ENCODE measurements around the gene FYN.

Gene FYN

DNA sequence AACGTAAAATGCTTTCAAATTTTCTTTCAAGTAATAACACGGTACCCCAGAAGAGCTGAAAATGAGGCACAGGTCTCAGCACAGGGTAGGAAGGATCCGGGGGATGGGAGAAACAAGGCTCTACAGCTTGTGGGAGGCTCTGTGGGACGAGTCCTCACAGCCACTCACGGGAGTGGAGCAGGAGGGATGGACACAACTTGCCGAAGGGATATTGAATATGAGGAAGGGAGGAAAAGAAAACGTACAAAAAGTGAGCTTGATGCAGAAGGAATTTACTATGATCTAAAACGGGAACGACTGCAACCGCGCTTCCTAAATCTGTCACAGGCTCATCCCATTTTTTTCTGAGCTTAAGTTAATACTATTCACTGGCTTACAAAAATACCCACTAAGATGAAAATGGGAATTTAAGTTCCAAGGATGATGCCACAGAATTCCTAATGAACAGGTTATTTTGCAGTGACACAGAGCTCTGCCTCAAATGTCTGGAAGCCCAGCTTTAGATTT lies 72.9 kb downstream of the FYN start:
- Histone ChIP-seq H3K4me3 (ENCODE audit: insufficient read length, low read depth) (no peak overlapping the region), H3K9ac (ENCODE audit: insufficient read length, low read depth) (no peak overlapping the region), H3K9me3 (ENCODE audit: insufficient read depth, low read length) (no peaks in the 10 kb centered on the region), H3K4me1 (ENCODE audit: insufficient read depth, insufficient read length) (peaks cover 2% of the 10 kb centered on the region), H3K36me3 (ENCODE audit: insufficient read depth, insufficient read length, low read length) (peaks cover 3% of the 10 kb centered on the region), H3K27me3 (ENCODE audit: insufficient read depth, insufficient read length) (no peaks in the 10 kb centered on the region)
- TF ChIP-seq SUZ12 (IDR thresholded peaks at IDR 0.05; ENCODE audit: extremely low read depth, insufficient read depth, insufficient read length) (no peak), ZNF274 (IDR thresholded peaks at IDR 0.05; ENCODE audit: low read depth, low read length) (no peak), YY1 (IDR thresholded peaks at IDR 0.05; ENCODE audit: insufficient read depth, insufficient read length) (no peak)
- DNase-seq (ENCODE audit: low read depth, low spot score) = no peak

GRCh38 chr6:111799576-111800258 lies 73.5 kb downstream of the FYN start:
- peaks cover 3% of the 10 kb centered on the region for H3K36me3 ChIP-seq (ENCODE audit: insufficient read depth, insufficient read length, low read length)
- no peaks in the 10 kb centered on the region for H3K9me3 ChIP-seq (ENCODE audit: insufficient read depth, low read length)
- no peak overlapping the region for H3K4me3 ChIP-seq (ENCODE audit: insufficient read length, low read depth)
- H3K27me3 ChIP-seq (ENCODE audit: insufficient read depth, insufficient read length) = no peaks in the 10 kb centered on the region
- H3K4me1 ChIP-seq (ENCODE audit: insufficient read depth, insufficient read length) = peaks cover 2% of the 10 kb centered on the region
- TF ChIP-seq ZNF274 (IDR thresholded peaks at IDR 0.05; ENCODE audit: low read depth, low read length) = no peak
- TF ChIP-seq SUZ12 (IDR thresholded peaks at IDR 0.05; ENCODE audit: extremely low read depth, insufficient read depth, insufficient read length) = no peak
- no peak for TF ChIP-seq YY1 (IDR thresholded peaks at IDR 0.05; ENCODE audit: insufficient read depth, insufficient read length)
- DNase-seq (ENCODE audit: low read depth, low spot score) = no peak
- no peak overlapping the region for H3K9ac ChIP-seq (ENCODE audit: insufficient read length, low read depth)

- H3K36me3 ChIP-seq (ENCODE audit: insufficient read depth, insufficient read length, low read length) = peaks cover 3% of the 10 kb centered on the region
- peaks cover 2% of the 10 kb centered on the region for H3K4me1 ChIP-seq (ENCODE audit: insufficient read depth, insufficient read length)
- TF ChIP-seq SUZ12 (IDR thresholded peaks at IDR 0.05; ENCODE audit: extremely low read depth, insufficient read depth, insufficient read length) (no peak), ZNF274 (IDR thresholded peaks at IDR 0.05; ENCODE audit: low read depth, low read length) (no peak), YY1 (IDR thresholded peaks at IDR 0.05; ENCODE audit: insufficient read depth, insufficient read length) (no peak)
- no peaks in the 10 kb centered on the region for H3K9me3 ChIP-seq (ENCODE audit: insufficient read depth, low read length)
- DNase-seq (ENCODE audit: low read depth, low spot score) = no peak
- H3K27me3 ChIP-seq (ENCODE audit: insufficient read depth, insufficient read length) = no peaks in the 10 kb centered on the region
- H3K4me3 ChIP-seq (ENCODE audit: insufficient read length, low read depth) = no peak overlapping the region
- H3K9ac ChIP-seq (ENCODE audit: insufficient read length, low read depth) = no peak overlapping the region
Measured at GRCh38 chr6:111798281-111798725, 74.9 kb downstream of the FYN start.

- TF ChIP-seq YY1 (IDR thresholded peaks at IDR 0.05; ENCODE audit: insufficient read depth, insufficient read length) = no peak
- no peak for TF ChIP-seq ZNF274 (IDR thresholded peaks at IDR 0.05; ENCODE audit: low read depth, low read length)
- no peak for TF ChIP-seq SUZ12 (IDR thresholded peaks at IDR 0.05; ENCODE audit: extremely low read depth, insufficient read depth, insufficient read length)
Measured at GRCh38 chr6:111796310-111796918, 76.8 kb downstream of the FYN start.

GRCh38 chr6:111795558-111795957 lies 77.7 kb downstream of the FYN start:
- Histone ChIP-seq H3K9ac (ENCODE audit: insufficient read length, low read depth) (no peak overlapping the region), H3K27me3 (ENCODE audit: insufficient read depth, insufficient read length) (no peaks in the 10 kb centered on the region), H3K4me1 (ENCODE audit: insufficient read depth, insufficient read length) (peaks cover 2% of the 10 kb centered on the region), H3K4me3 (ENCODE audit: insufficient read length, low read depth) (no peak overlapping the region), H3K9me3 (ENCODE audit: insufficient read depth, low read length) (no peaks in the 10 kb centered on the region), H3K36me3 (ENCODE audit: insufficient read depth, insufficient read length, low read length) (no peaks in the 10 kb centered on the region)
- DNase-seq (ENCODE audit: low read depth, low spot score) = no peak
- no peak for TF ChIP-seq ZNF274 (IDR thresholded peaks at IDR 0.05; ENCODE audit: low read depth, low read length)
- no peak for TF ChIP-seq YY1 (IDR thresholded peaks at IDR 0.05; ENCODE audit: insufficient read depth, insufficient read length)
- no peak for TF ChIP-seq SUZ12 (IDR thresholded peaks at IDR 0.05; ENCODE audit: extremely low read depth, insufficient read depth, insufficient read length)

More at GRCh38 chr6:111796310-111796918, 76.8 kb downstream of the FYN start:
- no peak for DNase-seq (ENCODE audit: low read depth, low spot score)
- Histone ChIP-seq H3K27me3 (ENCODE audit: insufficient read depth, insufficient read length) (no peaks in the 10 kb centered on the region), H3K4me3 (ENCODE audit: insufficient read length, low read depth) (no peak overlapping the region), H3K9ac (ENCODE audit: insufficient read length, low read depth) (no peak overlapping the region), H3K36me3 (ENCODE audit: insufficient read depth, insufficient read length, low read length) (no peaks in the 10 kb centered on the region), H3K4me1 (ENCODE audit: insufficient read depth, insufficient read length) (peaks cover 2% of the 10 kb centered on the region), H3K9me3 (ENCODE audit: insufficient read depth, low read length) (no peaks in the 10 kb centered on the region)

DNA sequence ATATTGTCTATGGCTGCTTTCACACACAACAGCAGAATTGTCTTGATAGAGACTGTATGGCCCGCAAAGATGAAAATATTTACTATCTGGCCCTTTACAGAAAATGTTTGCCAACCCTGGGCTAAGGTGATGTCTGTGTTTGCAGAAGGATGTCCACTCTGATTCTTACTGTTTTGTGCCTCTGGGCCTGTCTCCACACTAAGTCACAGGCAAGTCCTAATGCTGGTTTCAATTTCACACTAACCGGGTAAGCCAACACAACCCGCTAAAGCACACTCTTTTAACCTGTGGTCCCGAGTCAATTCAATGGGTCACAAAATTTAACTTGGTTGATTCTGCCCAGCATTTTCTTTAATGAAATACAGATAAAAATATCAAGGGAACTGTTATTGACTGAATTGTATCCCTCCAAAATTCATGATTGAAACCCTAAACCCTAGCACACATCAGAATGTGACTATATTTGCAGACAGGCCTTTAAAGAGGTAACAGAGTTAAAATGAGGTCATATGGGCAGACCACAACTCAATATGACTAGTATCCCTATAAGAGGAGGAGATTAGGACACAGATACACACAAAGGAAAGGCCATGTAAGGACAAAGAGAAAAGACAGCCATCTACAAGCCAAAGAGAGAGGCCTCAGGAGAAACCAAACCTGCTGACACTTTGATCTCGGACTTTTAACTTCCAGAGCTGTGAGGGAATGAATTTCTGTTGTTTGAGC lies 78.4 kb downstream of the FYN start:
- Histone ChIP-seq H3K36me3 (ENCODE audit: insufficient read depth, insufficient read length, low read length) (no peaks in the 10 kb centered on the region), H3K9ac (ENCODE audit: insufficient read length, low read depth) (no peak overlapping the region)
- DNase-seq (ENCODE audit: low read depth, low spot score) = no peak

DNA sequence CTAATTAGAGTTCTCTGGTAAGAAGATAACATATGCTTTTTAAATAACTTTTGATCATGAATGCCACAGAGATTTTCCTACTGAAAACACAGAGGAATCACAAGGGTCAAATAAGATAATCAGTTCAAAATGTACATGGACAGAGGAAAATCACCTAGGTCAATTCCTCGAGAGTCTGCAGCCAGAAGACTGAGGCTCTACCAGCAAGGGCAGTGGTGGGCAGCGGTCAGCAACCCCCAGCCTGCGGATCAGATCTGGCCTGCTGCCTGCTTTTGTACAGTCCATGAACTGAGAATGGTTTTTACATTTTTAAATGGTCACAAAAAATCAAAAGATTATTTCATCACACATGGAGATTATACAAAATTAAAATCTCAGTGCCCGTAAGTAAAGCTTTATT lies 79.0 kb downstream of the FYN start:
- DNase-seq (ENCODE audit: low read depth, low spot score) = no peak
- TF ChIP-seq SUZ12 (IDR thresholded peaks at IDR 0.05; ENCODE audit: extremely low read depth, insufficient read depth, insufficient read length) (no peak), YY1 (IDR thresholded peaks at IDR 0.05; ENCODE audit: insufficient read depth, insufficient read length) (no peak), ZNF274 (IDR thresholded peaks at IDR 0.05; ENCODE audit: low read depth, low read length) (no peak)
- H3K4me3 ChIP-seq (ENCODE audit: insufficient read length, low read depth) = no peak overlapping the region
- no peaks in the 10 kb centered on the region for H3K4me1 ChIP-seq (ENCODE audit: insufficient read depth, insufficient read length)
- no peaks in the 10 kb centered on the region for H3K36me3 ChIP-seq (ENCODE audit: insufficient read depth, insufficient read length, low read length)
- H3K9ac ChIP-seq (ENCODE audit: insufficient read length, low read depth) = no peak overlapping the region
- no peaks in the 10 kb centered on the region for H3K9me3 ChIP-seq (ENCODE audit: insufficient read depth, low read length)
- H3K27me3 ChIP-seq (ENCODE audit: insufficient read depth, insufficient read length) = no peaks in the 10 kb centered on the region

More for the DNA sequence above, 78.4 kb downstream of the FYN start:
- TF ChIP-seq ZNF274 (IDR thresholded peaks at IDR 0.05; ENCODE audit: low read depth, low read length) (no peak), YY1 (IDR thresholded peaks at IDR 0.05; ENCODE audit: insufficient read depth, insufficient read length) (no peak)
- H3K27me3 ChIP-seq (ENCODE audit: insufficient read depth, insufficient read length) = no peaks in the 10 kb centered on the region
- no peaks in the 10 kb centered on the region for H3K4me1 ChIP-seq (ENCODE audit: insufficient read depth, insufficient read length)
- H3K9me3 ChIP-seq (ENCODE audit: insufficient read depth, low read length) = no peaks in the 10 kb centered on the region
- no peak overlapping the region for H3K4me3 ChIP-seq (ENCODE audit: insufficient read length, low read depth)

Data from NT2/D1 (cell line).